WTC11 (cell line): ENCODE results near the gene UROC1.

Source experiments
- ATF1 ChIP-seq: sonication (generic); formaldehyde crosslinking; IDR thresholded peaks from 2 replicates; pipeline ENCODE4 v1.8.1; 2023; ENCODE audit warnings: mild to moderate bottlenecking, moderate library complexity, missing genetic modification reagents
- CBFB ChIP-seq: sonication (generic); formaldehyde crosslinking; IDR thresholded peaks from 2 replicates; pipeline ENCODE4 v1.8.1; 2022; ENCODE audit warnings: mild to moderate bottlenecking, low read depth, missing genetic modification reagents
- CREM ChIP-seq: sonication (generic); formaldehyde crosslinking; IDR thresholded peaks from 2 replicates; pipeline ENCODE4 v1.8.1; 2022; ENCODE audit warnings: mild to moderate bottlenecking, missing genetic modification reagents, moderate library complexity
- GABPB1 ChIP-seq: sonication (generic); formaldehyde crosslinking; IDR thresholded peaks from 2 replicates; pipeline ENCODE4 v1.8.1; 2023; ENCODE audit warnings: mild to moderate bottlenecking, missing genetic modification reagents
- NFYB ChIP-seq: sonication (generic); formaldehyde crosslinking; conservative IDR thresholded peaks from 2 replicates; pipeline ENCODE4 v1.8.0; 2022; ENCODE audit warnings: low read depth, missing genetic modification reagents
- TCF7 ChIP-seq: sonication (generic); formaldehyde crosslinking; IDR thresholded peaks from 2 replicates; pipeline ENCODE4 v1.8.0; 2022; ENCODE audit warnings: mild to moderate bottlenecking, low read depth, missing genetic modification reagents, moderate library complexity
- ZNF263 ChIP-seq: sonication (generic); formaldehyde crosslinking; IDR thresholded peaks from 2 replicates; pipeline ENCODE4 v1.8.1; 2022; ENCODE audit warnings: low read depth, mild to moderate bottlenecking, moderate library complexity, missing genetic modification reagents
- TF ChIP-seq, protein P1 (sequence below): fragments of 200-600 bp; IDR thresholded peaks from 2 replicates; pipeline ENCODE4 v1.8.0; 2022; ENCODE audit warnings: antibody characterized with exemption
- TF ChIP-seq, protein P2 (sequence below): sonication (generic); formaldehyde crosslinking; IDR thresholded peaks from 2 replicates; pipeline ENCODE4 v1.8.1; 2022; ENCODE audit warnings: low read depth, missing genetic modification reagents, borderline replicate concordance

DNA sequence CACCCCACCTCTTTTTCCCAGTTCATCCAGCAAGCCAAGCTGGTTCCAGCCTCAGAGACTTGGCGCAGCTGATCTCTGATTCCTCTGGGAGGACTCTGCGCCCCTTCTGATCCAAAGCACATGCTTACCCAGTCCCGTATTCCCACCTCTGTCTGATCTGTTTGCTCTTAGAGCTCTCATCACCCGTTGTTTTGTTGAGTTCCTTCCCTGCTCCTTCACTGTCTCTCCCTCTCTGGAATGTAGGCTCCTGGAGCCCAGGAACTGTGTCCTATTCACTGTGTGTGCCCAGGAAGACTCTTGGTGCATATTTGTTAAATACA lies 40.6 kb downstream of the UROC1 start:
- TF ChIP-seq NFYB (CRISPR knock-in tag) (no peak), ATF1 (CRISPR knock-in tag) (no peak), TCF7 (CRISPR knock-in tag) (no peak), CBFB (CRISPR knock-in tag) (no peak), CREM (CRISPR knock-in tag) (no peak), ZNF263 (CRISPR knock-in tag) (no peak), GABPB1 (CRISPR knock-in tag) (no peak)
- TF ChIP-seq, protein P1, sequence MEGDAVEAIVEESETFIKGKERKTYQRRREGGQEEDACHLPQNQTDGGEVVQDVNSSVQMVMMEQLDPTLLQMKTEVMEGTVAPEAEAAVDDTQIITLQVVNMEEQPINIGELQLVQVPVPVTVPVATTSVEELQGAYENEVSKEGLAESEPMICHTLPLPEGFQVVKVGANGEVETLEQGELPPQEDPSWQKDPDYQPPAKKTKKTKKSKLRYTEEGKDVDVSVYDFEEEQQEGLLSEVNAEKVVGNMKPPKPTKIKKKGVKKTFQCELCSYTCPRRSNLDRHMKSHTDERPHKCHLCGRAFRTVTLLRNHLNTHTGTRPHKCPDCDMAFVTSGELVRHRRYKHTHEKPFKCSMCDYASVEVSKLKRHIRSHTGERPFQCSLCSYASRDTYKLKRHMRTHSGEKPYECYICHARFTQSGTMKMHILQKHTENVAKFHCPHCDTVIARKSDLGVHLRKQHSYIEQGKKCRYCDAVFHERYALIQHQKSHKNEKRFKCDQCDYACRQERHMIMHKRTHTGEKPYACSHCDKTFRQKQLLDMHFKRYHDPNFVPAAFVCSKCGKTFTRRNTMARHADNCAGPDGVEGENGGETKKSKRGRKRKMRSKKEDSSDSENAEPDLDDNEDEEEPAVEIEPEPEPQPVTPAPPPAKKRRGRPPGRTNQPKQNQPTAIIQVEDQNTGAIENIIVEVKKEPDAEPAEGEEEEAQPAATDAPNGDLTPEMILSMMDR, result no peak
- TF ChIP-seq, protein P2, sequence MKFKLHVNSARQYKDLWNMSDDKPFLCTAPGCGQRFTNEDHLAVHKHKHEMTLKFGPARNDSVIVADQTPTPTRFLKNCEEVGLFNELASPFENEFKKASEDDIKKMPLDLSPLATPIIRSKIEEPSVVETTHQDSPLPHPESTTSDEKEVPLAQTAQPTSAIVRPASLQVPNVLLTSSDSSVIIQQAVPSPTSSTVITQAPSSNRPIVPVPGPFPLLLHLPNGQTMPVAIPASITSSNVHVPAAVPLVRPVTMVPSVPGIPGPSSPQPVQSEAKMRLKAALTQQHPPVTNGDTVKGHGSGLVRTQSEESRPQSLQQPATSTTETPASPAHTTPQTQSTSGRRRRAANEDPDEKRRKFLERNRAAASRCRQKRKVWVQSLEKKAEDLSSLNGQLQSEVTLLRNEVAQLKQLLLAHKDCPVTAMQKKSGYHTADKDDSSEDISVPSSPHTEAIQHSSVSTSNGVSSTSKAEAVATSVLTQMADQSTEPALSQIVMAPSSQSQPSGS (CRISPR knock-in tag), result no peak
